ENCODE results near the gene ZNF747. TPM values are rescaled to one million over a fixed set of nuclear protein-coding genes. Genes with fewer than 3 reads are reported as not detected.
A peak's percentile ranks its signal among the peaks of the same experiment; 100 is the strongest.

The ZNF747 gene
- total and polyA plus RNA-seq, 5 experiments from 2014 or later = 9.5 to 21.9 (median 12.0) TPM

DNA sequence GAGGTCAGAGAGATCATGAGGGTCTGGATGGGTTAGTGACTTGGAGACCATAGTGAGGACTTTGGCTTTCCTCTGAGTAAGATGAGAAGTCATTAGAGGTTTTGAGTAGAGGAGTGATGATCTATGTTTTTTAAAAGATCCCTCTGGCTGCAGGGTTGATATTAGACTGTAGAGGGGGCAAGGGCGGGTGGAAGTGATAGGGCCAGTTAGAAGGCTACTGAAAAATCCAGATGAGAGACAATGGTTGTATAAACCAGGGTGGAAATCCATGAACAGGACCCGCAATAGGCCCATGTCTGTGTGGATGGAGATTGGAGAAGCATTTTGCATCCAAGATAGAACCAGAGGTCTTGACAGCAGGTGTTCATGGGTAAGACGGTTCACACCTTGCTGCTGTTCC, 52.3 kb downstream of the ZNF747 start:
- Mint-ChIP-seq H3K36me3 (peaks cover 0 to 93% (median 20%) of the 10 kb centered on the region in 3 donors), H3K27me3 (no peaks in the 10 kb centered on the region), H3K9me3 (no peaks in the 10 kb centered on the region), H3K4me3 (peak overlapping the region in 1 of 10 donors; percentile 5), H3K4me1 (peaks cover 19 to 65% (median 44%) of the 10 kb centered on the region in 4 donors), H3K27ac (peak overlapping the region; percentile 15 to 91 (median 82))
- DNase-seq = no peak
- ATAC-seq = peak; percentile 29 to 46
- POLR2A ChIA-PET = interaction anchor here (1.2 to 2.7 kb wide), 3 partner anchors 8 to 86 kb away, joined by 6 to 12 read pairs (median 7); no protein-coding TSS in a partner anchor

DNA sequence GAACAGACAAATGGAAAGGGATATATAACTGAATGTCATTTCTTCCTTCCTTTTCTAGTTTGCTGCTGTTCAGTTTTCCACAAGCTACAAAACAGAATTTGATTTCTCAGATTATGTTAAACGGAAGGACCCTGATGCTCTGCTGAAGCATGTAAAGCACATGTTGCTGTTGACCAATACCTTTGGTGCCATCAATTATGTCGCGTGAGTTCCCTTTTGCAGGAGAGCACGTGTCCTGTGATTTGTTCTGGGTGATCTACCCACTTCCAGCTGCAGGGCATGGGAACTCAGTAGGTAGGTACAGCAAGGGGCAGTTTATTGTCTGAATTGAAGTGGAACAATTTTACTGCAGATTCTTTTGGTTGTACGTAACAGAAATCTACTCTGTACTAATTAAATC, 53.3 kb downstream of the ZNF747 start:
- Mint-ChIP-seq H3K27ac (peak overlapping the region in 8 of 10 donors; percentile 20 to 85 (median 68)), H3K27me3 (no peaks in the 10 kb centered on the region)

More for the DNA sequence above, 53.3 kb downstream of the ZNF747 start:
- Mint-ChIP-seq H3K4me3 (no peak overlapping the region), H3K4me1 (peaks cover 17 to 71% (median 47%) of the 10 kb centered on the region in 4 donors), H3K36me3 (peaks cover 0 to 96% (median 22%) of the 10 kb centered on the region in 3 donors), H3K9me3 (no peaks in the 10 kb centered on the region)
- DNase-seq = no peak
- POLR2A ChIA-PET = interaction anchor here (0.6 to 2.7 kb wide), 7 partner anchors 8 to 236 kb away, joined by 3 to 12 read pairs (median 6); partner anchors contain the start of gene ITGAL
- no peak for ATAC-seq

Small RNA genes within 50 kb of the gene (microRNA-seq; reads per million reads assigned to microRNA genes)
- gene MIR4518 (ENCODE audit: borderline microRNAs expressed) = 2.7 reads per million

Other genes starting within 250 kb of the ZNF747 start
- 10 to 100 TPM; 62.9 to 66.8 TPM for gene CD2BP2, start 179.6 kb downstream of the ZNF747 start, total RNA-seq
- gene CD2BP2, start 179.6 kb downstream of the ZNF747 start, polyA plus RNA-seq = 10 to 100 TPM; 20.6 to 21.9 (median 21.7) TPM
- gene TBC1D10B, start 164.4 kb downstream of the ZNF747 start, total RNA-seq = 10 to 100 TPM; 32.9 to 36.9 TPM
- gene TBC1D10B, start 164.4 kb downstream of the ZNF747 start, polyA plus RNA-seq = 10 to 100 TPM in 1 of 3 donors, 1 to 10 TPM in 2; 6.6 to 10.5 (median 7.3) TPM
- gene MYL11, start 160.1 kb downstream of the ZNF747 start, total RNA-seq = 1 to 10 TPM in 1 of 2 experiments, not detected in 1; 1.9 TPM
- gene MYL11, start 160.1 kb downstream of the ZNF747 start, polyA plus RNA-seq = 1 to 10 TPM in 2 of 3 donors, not detected in 1; 1.1 to 4.2 TPM
- 100 to 1,000 TPM; 216 to 222 TPM for gene SEPTIN1, start 152.3 kb downstream of the ZNF747 start, total RNA-seq
- 100 to 1,000 TPM; 178 to 249 (median 242) TPM for gene SEPTIN1, start 152.3 kb downstream of the ZNF747 start, polyA plus RNA-seq
- gene ZNF48, start 139.4 kb downstream of the ZNF747 start, total RNA-seq = 10 to 100 TPM; 12.7 to 14.3 TPM
- gene ZNF48, start 139.4 kb downstream of the ZNF747 start, polyA plus RNA-seq = 10 to 100 TPM in 1 of 3 donors, 1 to 10 TPM in 2; 6.1 to 11.7 (median 7.5) TPM
- 1 to 10 TPM; 5.5 to 7.6 TPM for gene ZNF771, start 127.3 kb downstream of the ZNF747 start, total RNA-seq
- 1 to 10 TPM; 2.1 to 6.7 (median 3.8) TPM for gene ZNF771, start 127.3 kb downstream of the ZNF747 start, polyA plus RNA-seq
- gene DCTPP1, start 104.8 kb downstream of the ZNF747 start, total RNA-seq = 10 to 100 TPM; 15.2 to 16.7 TPM
- 10 to 100 TPM; 63.0 to 79.6 (median 64.0) TPM for gene DCTPP1, start 104.8 kb downstream of the ZNF747 start, polyA plus RNA-seq
- gene SEPHS2, start 89.0 kb downstream of the ZNF747 start, total RNA-seq = 10 to 100 TPM; 52.3 to 55.1 TPM
- gene SEPHS2, start 89.0 kb downstream of the ZNF747 start, polyA plus RNA-seq = 10 to 100 TPM; 45.5 to 60.7 (median 55.0) TPM
- 100 to 1,000 TPM; 334 to 339 TPM for gene ITGAL, start 62.1 kb downstream of the ZNF747 start, total RNA-seq
- 100 to 1,000 TPM; 121 to 157 (median 124) TPM for gene ITGAL, start 62.1 kb downstream of the ZNF747 start, polyA plus RNA-seq
- gene ZNF768, start 8.3 kb downstream of the ZNF747 start, total RNA-seq = 1 to 10 TPM; 8.3 to 8.5 TPM
- gene ZNF768, start 8.3 kb downstream of the ZNF747 start, polyA plus RNA-seq = 1 to 10 TPM; 1.1 to 2.1 (median 1.5) TPM
- 10 to 100 TPM; 18.8 to 19.3 TPM for gene ZNF764, start 23.5 kb upstream of the ZNF747 start, total RNA-seq
- gene ZNF764, start 23.5 kb upstream of the ZNF747 start, polyA plus RNA-seq = 1 to 10 TPM; 3.6 to 6.5 (median 4.0) TPM
- gene ZNF688, start 36.9 kb upstream of the ZNF747 start, total RNA-seq = 10 to 100 TPM; 19.9 to 21.2 TPM
- gene ZNF688, start 36.9 kb upstream of the ZNF747 start, polyA plus RNA-seq = 10 to 100 TPM; 21.2 to 22.0 (median 21.7) TPM
- 10 to 100 TPM; 22.8 to 23.3 TPM for gene ZNF785, start 50.8 kb upstream of the ZNF747 start, total RNA-seq
- gene ZNF785, start 50.8 kb upstream of the ZNF747 start, polyA plus RNA-seq = 1 to 10 TPM; 1.6 to 3.5 (median 3.4) TPM
- 10 to 100 TPM; 10.8 to 13.7 TPM for gene ZNF689, start 75.5 kb upstream of the ZNF747 start, total RNA-seq
- 10 to 100 TPM in 2 of 3 donors, 1 to 10 TPM in 1; 7.7 to 12.5 (median 11.0) TPM for gene ZNF689, start 75.5 kb upstream of the ZNF747 start, polyA plus RNA-seq
- 10 to 100 TPM; 81.4 to 83.8 TPM for gene PRR14, start 116.1 kb upstream of the ZNF747 start, total RNA-seq
- 10 to 100 TPM; 13.3 to 22.3 (median 15.3) TPM for gene PRR14, start 116.1 kb upstream of the ZNF747 start, polyA plus RNA-seq
- gene FBRS, start 123.6 kb upstream of the ZNF747 start, total RNA-seq = 100 to 1,000 TPM; 208 to 221 TPM
- gene FBRS, start 123.6 kb upstream of the ZNF747 start, polyA plus RNA-seq = 1 to 10 TPM; 3.2 to 8.0 (median 4.4) TPM
- gene SRCAP, start 164.3 kb upstream of the ZNF747 start, total RNA-seq = 100 to 1,000 TPM; 107 to 110 TPM
- 10 to 100 TPM in 2 of 3 donors, 1 to 10 TPM in 1; 5.2 to 31.3 (median 14.9) TPM for gene SRCAP, start 164.3 kb upstream of the ZNF747 start, polyA plus RNA-seq
- 10 to 100 TPM; 50.2 to 53.7 TPM for gene PHKG2, start 213.6 kb upstream of the ZNF747 start, total RNA-seq
- gene PHKG2, start 213.6 kb upstream of the ZNF747 start, polyA plus RNA-seq = 10 to 100 TPM; 39.7 to 43.1 (median 40.6) TPM
- 1 to 10 TPM; 2.0 to 4.1 TPM for gene CFAP119, start 227.2 kb upstream of the ZNF747 start, total RNA-seq
- gene CFAP119, start 227.2 kb upstream of the ZNF747 start, polyA plus RNA-seq = under 1 TPM; 0.11 to 0.38 (median 0.31) TPM
- gene RNF40, start 227.5 kb upstream of the ZNF747 start, total RNA-seq = 100 to 1,000 TPM; 112 to 114 TPM
- 10 to 100 TPM; 24.4 to 52.4 (median 27.2) TPM for gene RNF40, start 227.5 kb upstream of the ZNF747 start, polyA plus RNA-seq

All from naive thymus-derived CD8-positive, alpha-beta T cell (primary cell).